K562 (cell line): ENCODE data around the gene SLC2A4. TPM values are rescaled to one million over a fixed set of nuclear protein-coding genes. Genes with fewer than 3 reads are reported as not detected.

ENCODE experiments used
- ATF4 ChIP-seq: fragments of 450-650 bp; formaldehyde crosslinking; IDR thresholded peaks from 2 replicates; pipeline ENCODE4 v1.4.0; 2022; ENCODE audit warnings: mild to moderate bottlenecking, moderate library complexity
- EP400 ChIP-seq: fragments of 450-650 bp; IDR thresholded peaks from 2 replicates; pipeline ENCODE4 v1.6.1; 2017; ENCODE audit warnings: antibody characterized with exemption, mild to moderate bottlenecking, moderate library complexity
- ETV1 ChIP-seq: fragments of 450-650 bp; conservative IDR thresholded peaks from 2 replicates; pipeline ENCODE4 v1.6.1; 2016; ENCODE audit warnings: missing genetic modification characterization, control low read depth, low read depth, missing compliant biosample characterization
- GTF2A2 ChIP-seq: IDR thresholded peaks from 2 replicates; pipeline ENCODE4 v1.6.1; 2016; ENCODE audit warnings: mild to moderate bottlenecking, missing genetic modification characterization, missing compliant biosample characterization
- HBP1 ChIP-seq: fragments of 450-650 bp; formaldehyde crosslinking; IDR thresholded peaks from 2 replicates; pipeline ENCODE4 v1.4.0; 2022; ENCODE audit warnings: missing genetic modification characterization
- HDAC6 ChIP-seq: IDR thresholded peaks from 2 replicates; pipeline ENCODE4 v1.6.1; 2012; ENCODE audit warnings: low read depth, mild to moderate bottlenecking, control low read depth, inconsistent platforms, low read length, moderate library complexity
- JUN ChIP-seq, 2 experiments: sonication (generic) in 1 of 2; formaldehyde crosslinking in 1 of 2; IDR thresholded peaks; 2 replicates each; pipeline versions ENCODE4 v1.6.1 to v1.8.0; 2012 to 2022; ENCODE audit warnings: borderline replicate concordance in 2 of 2, mild to moderate bottlenecking in 2 of 2, improper control_type of control experiment in 1 of 2, low read depth in 1 of 2, low read length in 1 of 2, missing genetic modification reagents in 1 of 2
- NFIX ChIP-seq: fragments of 250-450 bp; sonication (Bioruptor Pico); IDR thresholded peaks from 2 replicates; pipeline ENCODE4 v1.4.0; 2020; ENCODE audit warnings: low read depth, mild to moderate bottlenecking, moderate library complexity
- PML ChIP-seq: IDR thresholded peaks from 2 replicates; pipeline ENCODE4 v1.6.1; 2012; ENCODE audit warnings: low read length, inconsistent platforms
- POLR3G ChIP-seq: IDR thresholded peaks from 2 replicates; pipeline ENCODE4 v1.6.1; 2011; ENCODE audit not compliant: insufficient read length, insufficient replicate concordance; ENCODE audit errors: extremely low read depth
- RBM22 ChIP-seq: fragments of 200-400 bp; formaldehyde crosslinking; IDR thresholded peaks from 2 replicates; pipeline ENCODE4 v1.6.1; 2018; ENCODE audit warnings: low read length, low read depth; ENCODE audit not compliant: poor library complexity, severe bottlenecking
- RFX1 ChIP-seq: fragments of 450-650 bp; IDR thresholded peaks from 2 replicates; pipeline ENCODE4 v1.6.1; 2016; ENCODE audit warnings: mild to moderate bottlenecking, moderate library complexity
- SMARCA4 ChIP-seq: fragments of 450-650 bp; IDR thresholded peaks from 2 replicates; pipeline ENCODE4 v1.6.1; 2016
- STAG1 ChIP-seq: sonication (generic); formaldehyde crosslinking; IDR thresholded peaks from 2 replicates; pipeline ENCODE4 v1.5.0; 2020; ENCODE audit warnings: missing genetic modification reagents, borderline replicate concordance
- ZC3H8 ChIP-seq: fragments of 450-650 bp; IDR thresholded peaks from 2 replicates; pipeline ENCODE4 v1.6.1; 2017
- ZNF512 ChIP-seq: IDR thresholded peaks from 2 replicates; pipeline ENCODE4 v1.6.1; 2016; ENCODE audit warnings: missing genetic modification characterization, missing compliant biosample characterization
- polyA plus RNA-seq, 8 experiments: library from polyadenylated mRNA; depleted of rRNA in 4 of 8; stranded (reverse) in 5 of 8; unstranded in 3 of 8; fragments of >200 nt; fragmentation: Nextera tagmentation in 2 of 8; fragmentation: Illumina TruSeq in 1 of 8; extraction: Ambion mirVana in 2 of 8; extraction: Trizol in 1 of 8; gene quantifications; 2 replicates each; pipeline versions ENCODE4 v1.2.1 to v1.2.3, GENCODE V29; 2011 to 2014; ENCODE audit warnings: inconsistent platforms in 1 of 8, missing spikeins in 1 of 8
- total RNA-seq, 7 experiments: library from RNA; depleted of rRNA in 6 of 7; stranded (reverse); fragments of >200 nt in 6 of 7; fragmentation: Illumina TruSeq in 2 of 7; extraction: Trizol in 2 of 7; gene quantifications; 2 replicates each; pipeline versions ENCODE4 v1.2.1 to v1.2.3, GENCODE V29; 2011 to 2021; ENCODE audit warnings: low replicate concordance in 1 of 7
- TF ChIP-seq, protein P1 (sequence below): fragments of 250-450 bp; sonication (Bioruptor Pico); IDR thresholded peaks from 2 replicates; pipeline ENCODE4 v1.5.0; 2022; ENCODE audit warnings: mild to moderate bottlenecking
- TF ChIP-seq, protein P2 (sequence below): fragments of 250-450 bp; sonication (Bioruptor Pico); IDR thresholded peaks from 2 replicates; pipeline ENCODE4 v1.8.0; 2022; ENCODE audit warnings: inconsistent platforms
- TF ChIP-seq, protein P3 (sequence below): fragments of 450-650 bp; IDR thresholded peaks from 2 replicates; pipeline ENCODE4 v1.6.1; 2016; ENCODE audit warnings: low read depth, mild to moderate bottlenecking, moderate library complexity

SLC2A4 gene
- total and polyA plus RNA-seq, 9 of the 15 experiments (the other 6 are each of a cell fraction or from before 2014, with no cell fraction given) = 0.74 to 3.5 (median 1.6) TPM

GRCh38 chr17:7242717-7243452, 38.6 kb upstream of the SLC2A4 start (continued):
- TF ChIP-seq RFX1 (no peak), GTF2A2 (no peak), ZNF512 (no peak), PML (no peak), ATF4 (peak; percentile 35; the same call in 1 of the 2 replicates), ZC3H8 (no peak), POLR3G (no peak), EP400 (peak; percentile 96), NFIX (CRISPR knock-in tag) (no peak), HBP1 (CRISPR knock-in tag) (0 out of 2 replicates have a peak, but pooled peaks have one; percentile 42), SMARCA4 (no peak), JUN (IDR thresholded peaks at IDR 0.05; ENCODE audit: borderline replicate concordance, low read depth, low read length) (peak; percentile 11; the same call in 1 of the 2 replicates), JUN (CRISPR knock-in tag; IDR thresholded peaks at IDR 0.05; ENCODE audit: borderline replicate concordance) (no peak), ETV1 (tag) (peak; percentile 12; the same call in 1 of the 2 replicates), RBM22 (no peak), STAG1 (CRISPR knock-in tag) (no peak), HDAC6 (no peak)
- TF ChIP-seq, protein P1, sequence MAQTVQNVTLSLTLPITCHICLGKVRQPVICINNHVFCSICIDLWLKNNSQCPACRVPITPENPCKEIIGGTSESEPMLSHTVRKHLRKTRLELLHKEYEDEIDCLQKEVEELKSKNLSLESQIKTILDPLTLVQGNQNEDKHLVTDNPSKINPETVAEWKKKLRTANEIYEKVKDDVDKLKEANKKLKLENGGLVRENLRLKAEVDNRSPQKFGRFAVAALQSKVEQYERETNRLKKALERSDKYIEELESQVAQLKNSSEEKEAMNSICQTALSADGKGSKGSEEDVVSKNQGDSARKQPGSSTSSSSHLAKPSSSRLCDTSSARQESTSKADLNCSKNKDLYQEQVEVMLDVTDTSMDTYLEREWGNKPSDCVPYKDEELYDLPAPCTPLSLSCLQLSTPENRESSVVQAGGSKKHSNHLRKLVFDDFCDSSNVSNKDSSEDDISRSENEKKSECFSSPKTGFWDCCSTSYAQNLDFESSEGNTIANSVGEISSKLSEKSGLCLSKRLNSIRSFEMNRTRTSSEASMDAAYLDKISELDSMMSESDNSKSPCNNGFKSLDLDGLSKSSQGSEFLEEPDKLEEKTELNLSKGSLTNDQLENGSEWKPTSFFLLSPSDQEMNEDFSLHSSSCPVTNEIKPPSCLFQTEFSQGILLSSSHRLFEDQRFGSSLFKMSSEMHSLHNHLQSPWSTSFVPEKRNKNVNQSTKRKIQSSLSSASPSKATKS (CRISPR knock-in tag) = no peak
- TF ChIP-seq, protein P2, sequence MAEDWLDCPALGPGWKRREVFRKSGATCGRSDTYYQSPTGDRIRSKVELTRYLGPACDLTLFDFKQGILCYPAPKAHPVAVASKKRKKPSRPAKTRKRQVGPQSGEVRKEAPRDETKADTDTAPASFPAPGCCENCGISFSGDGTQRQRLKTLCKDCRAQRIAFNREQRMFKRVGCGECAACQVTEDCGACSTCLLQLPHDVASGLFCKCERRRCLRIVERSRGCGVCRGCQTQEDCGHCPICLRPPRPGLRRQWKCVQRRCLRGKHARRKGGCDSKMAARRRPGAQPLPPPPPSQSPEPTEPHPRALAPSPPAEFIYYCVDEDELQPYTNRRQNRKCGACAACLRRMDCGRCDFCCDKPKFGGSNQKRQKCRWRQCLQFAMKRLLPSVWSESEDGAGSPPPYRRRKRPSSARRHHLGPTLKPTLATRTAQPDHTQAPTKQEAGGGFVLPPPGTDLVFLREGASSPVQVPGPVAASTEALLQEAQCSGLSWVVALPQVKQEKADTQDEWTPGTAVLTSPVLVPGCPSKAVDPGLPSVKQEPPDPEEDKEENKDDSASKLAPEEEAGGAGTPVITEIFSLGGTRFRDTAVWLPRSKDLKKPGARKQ (CRISPR knock-in tag) = no peak
- TF ChIP-seq, protein P3, sequence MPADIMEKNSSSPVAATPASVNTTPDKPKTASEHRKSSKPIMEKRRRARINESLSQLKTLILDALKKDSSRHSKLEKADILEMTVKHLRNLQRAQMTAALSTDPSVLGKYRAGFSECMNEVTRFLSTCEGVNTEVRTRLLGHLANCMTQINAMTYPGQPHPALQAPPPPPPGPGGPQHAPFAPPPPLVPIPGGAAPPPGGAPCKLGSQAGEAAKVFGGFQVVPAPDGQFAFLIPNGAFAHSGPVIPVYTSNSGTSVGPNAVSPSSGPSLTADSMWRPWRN = 0 out of 2 replicates have a peak, but pooled peaks have one; percentile 49
